Activated T-cell treated with anti-CD3 and anti-CD28 coated beads, Interleukin-2, amount 50 U/mL, for 24 hours (primary cell): ENCODE results near the gene ARHGAP24.

Experiments
- DNase-seq: peaks from one replicate; pipeline ENCODE4 v3.0.0-alpha.2; 2020
- H3K27ac Mint-ChIP-seq: 2 replicates; pipeline ENCODE4 v1.8.0; 2020; ENCODE audit warnings: mild to moderate bottlenecking, mixed read lengths
- H3K27me3 Mint-ChIP-seq: 2 replicates; pipeline ENCODE4 v1.8.0; 2020; ENCODE audit warnings: mixed read lengths
- H3K36me3 Mint-ChIP-seq: 2 replicates; pipeline ENCODE4 v1.8.0; 2020; ENCODE audit warnings: low read depth, mixed read lengths
- H3K4me1 Mint-ChIP-seq: 2 replicates; pipeline ENCODE4 v1.8.0; 2020; ENCODE audit warnings: low read depth, mixed read lengths
- H3K4me3 Mint-ChIP-seq: 2 replicates; pipeline ENCODE4 v1.8.0; 2020; ENCODE audit warnings: mild to moderate bottlenecking, moderate library complexity, mixed read lengths
- H3K9me3 Mint-ChIP-seq: 2 replicates; pipeline ENCODE4 v1.8.0; 2020; ENCODE audit warnings: mixed read lengths

The ARHGAP24 gene

DNA sequence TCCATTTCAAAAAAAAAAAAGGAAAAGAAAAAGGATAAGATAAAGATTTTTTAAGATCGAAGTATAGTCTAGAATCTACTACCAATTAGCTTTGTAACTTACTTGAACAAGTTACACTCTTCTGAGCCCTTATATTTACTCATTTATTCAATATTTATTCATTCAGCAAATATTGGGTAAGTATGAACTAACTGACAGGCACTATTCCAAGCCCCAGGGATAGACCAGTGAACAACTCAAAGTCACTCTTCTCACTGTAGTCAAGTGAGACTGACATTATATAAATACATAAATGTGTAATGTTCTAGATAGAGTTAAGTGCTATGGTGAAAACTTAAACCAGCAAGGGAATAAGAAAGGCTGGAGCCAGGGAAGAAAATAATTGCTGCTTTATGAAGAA lies 131.6 kb downstream of the ARHGAP24 start:
- Mint-ChIP-seq H3K4me1 (peaks cover 8% of the 10 kb centered on the region), H3K4me3 (no peak overlapping the region), H3K27me3 (no peaks in the 10 kb centered on the region), H3K36me3 (no peaks in the 10 kb centered on the region), H3K9me3 (no peaks in the 10 kb centered on the region), H3K27ac (no peak overlapping the region)
- DNase-seq, result no peak

DNA sequence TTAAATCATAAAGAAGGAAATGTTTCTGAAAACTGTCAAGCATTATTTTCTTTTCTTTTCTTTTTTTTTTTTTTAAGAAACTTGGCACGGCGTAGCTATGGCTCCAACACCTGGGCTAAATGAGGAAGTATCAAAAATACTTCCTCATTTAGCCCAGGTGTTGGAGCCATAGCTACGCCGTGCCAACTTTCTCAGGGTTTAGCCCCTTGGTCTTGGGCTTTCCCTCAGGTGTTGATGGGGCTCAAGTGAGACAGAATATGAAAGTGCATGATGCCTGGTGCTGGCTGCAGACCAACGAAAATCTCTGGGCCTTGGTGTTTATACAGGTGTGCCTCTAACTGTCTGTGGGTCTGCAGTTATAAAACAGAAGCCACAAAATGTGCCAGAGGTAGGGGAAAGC lies 132.7 kb downstream of the ARHGAP24 start:
- no peaks in the 10 kb centered on the region for H3K27me3 Mint-ChIP-seq
- no peaks in the 10 kb centered on the region for H3K9me3 Mint-ChIP-seq
- no peak for DNase-seq
- H3K36me3 Mint-ChIP-seq, result no peaks in the 10 kb centered on the region
- no peak overlapping the region for H3K27ac Mint-ChIP-seq
- H3K4me1 Mint-ChIP-seq, result peaks cover 8% of the 10 kb centered on the region
- no peak overlapping the region for H3K4me3 Mint-ChIP-seq

DNA sequence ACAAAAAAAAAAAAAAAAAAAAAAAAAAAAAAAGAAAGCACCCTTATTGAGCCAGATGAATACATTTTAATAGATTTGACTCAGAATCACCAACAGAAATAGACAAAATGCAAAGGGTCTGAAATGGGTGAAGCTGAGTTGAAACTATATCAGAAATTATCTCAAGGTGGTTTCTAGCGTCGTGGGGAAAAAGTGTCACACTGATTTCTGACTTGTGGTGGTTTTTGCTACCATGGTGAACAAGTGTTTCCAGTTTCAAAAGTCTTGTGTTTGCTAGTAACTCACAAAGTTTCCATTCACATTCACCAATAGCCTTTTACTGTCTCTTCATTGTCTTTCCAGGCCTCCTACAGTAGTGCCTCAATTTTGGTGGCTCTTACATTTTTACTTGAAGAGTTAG lies 135.5 kb downstream of the ARHGAP24 start:
- H3K27ac Mint-ChIP-seq, result peak overlapping the region; percentile 78

DNA sequence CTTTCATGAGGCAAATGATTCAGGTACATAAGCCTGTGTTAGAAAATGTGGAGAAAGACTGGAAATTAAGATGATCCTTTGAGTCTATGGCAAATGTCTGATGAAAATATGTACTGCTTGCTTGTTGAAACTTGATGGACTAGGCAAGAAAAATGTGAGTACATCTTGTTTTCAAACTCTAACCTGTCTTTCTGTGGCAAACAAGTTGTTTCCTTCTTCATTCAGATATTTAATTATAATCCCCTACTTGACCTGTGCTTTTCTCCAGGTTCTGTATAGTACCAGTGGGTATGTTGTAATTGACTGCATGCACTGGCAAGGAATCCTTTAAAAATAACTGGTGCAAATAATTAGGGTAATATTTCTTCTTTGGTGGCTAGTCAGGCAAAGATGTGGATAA lies 136.7 kb downstream of the ARHGAP24 start:
- peaks cover 8% of the 10 kb centered on the region for H3K4me1 Mint-ChIP-seq
- no peaks in the 10 kb centered on the region for H3K27me3 Mint-ChIP-seq
- H3K36me3 Mint-ChIP-seq, result no peaks in the 10 kb centered on the region
- no peak overlapping the region for H3K27ac Mint-ChIP-seq
- H3K9me3 Mint-ChIP-seq, result no peaks in the 10 kb centered on the region
- no peak overlapping the region for H3K4me3 Mint-ChIP-seq
- no peak for DNase-seq

More for the DNA sequence above, 135.5 kb downstream of the ARHGAP24 start:
- H3K9me3 Mint-ChIP-seq, result no peaks in the 10 kb centered on the region
- H3K4me3 Mint-ChIP-seq, result no peak overlapping the region
- H3K36me3 Mint-ChIP-seq, result no peaks in the 10 kb centered on the region
- H3K4me1 Mint-ChIP-seq, result peaks cover 8% of the 10 kb centered on the region
- no peak for DNase-seq
- no peaks in the 10 kb centered on the region for H3K27me3 Mint-ChIP-seq

DNA sequence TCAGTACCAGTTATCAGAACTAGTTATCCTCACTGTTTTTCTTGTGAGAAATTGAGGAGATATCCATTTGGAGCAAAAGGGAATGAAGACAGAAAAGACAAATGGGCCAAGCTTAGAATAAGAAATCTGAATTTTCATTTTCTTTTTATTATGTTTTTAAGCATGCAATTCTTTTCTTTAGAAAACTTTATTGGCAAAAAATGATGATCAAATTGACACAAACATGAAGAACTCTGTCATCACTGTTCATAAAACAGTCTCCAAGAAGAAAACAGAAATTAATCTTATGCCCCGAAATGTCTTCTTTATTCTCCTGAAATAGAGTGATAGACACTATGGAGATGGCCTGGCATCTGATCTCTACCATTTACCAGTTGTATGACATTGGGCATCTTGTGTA lies 139.0 kb downstream of the ARHGAP24 start:
- Mint-ChIP-seq H3K36me3 (no peaks in the 10 kb centered on the region), H3K4me3 (no peak overlapping the region), H3K27me3 (no peaks in the 10 kb centered on the region), H3K9me3 (no peaks in the 10 kb centered on the region), H3K4me1 (peaks cover 4% of the 10 kb centered on the region), H3K27ac (no peak overlapping the region)
- DNase-seq, result no peak

DNA sequence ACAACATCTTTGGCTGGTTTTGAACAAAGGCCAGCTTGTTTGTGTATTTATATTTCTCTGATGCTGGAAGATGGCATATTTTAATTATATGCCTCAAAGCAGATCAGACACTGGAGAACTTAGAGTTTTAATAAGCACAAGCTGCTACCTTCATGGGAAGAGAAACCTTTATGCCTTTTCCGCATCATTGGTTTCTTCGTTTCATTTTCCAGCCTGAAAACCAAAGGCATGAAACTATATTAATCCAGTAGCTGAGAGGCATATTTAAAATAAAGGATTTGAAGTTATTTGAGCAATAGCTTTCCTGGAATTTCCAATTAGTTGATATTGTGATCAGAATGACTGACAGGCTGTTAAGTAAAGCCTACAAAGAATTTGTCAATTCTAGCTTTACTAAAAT lies 141.0 kb downstream of the ARHGAP24 start:
- Mint-ChIP-seq H3K27ac (no peak overlapping the region), H3K27me3 (no peaks in the 10 kb centered on the region), H3K4me1 (peaks cover 1% of the 10 kb centered on the region)

DNA sequence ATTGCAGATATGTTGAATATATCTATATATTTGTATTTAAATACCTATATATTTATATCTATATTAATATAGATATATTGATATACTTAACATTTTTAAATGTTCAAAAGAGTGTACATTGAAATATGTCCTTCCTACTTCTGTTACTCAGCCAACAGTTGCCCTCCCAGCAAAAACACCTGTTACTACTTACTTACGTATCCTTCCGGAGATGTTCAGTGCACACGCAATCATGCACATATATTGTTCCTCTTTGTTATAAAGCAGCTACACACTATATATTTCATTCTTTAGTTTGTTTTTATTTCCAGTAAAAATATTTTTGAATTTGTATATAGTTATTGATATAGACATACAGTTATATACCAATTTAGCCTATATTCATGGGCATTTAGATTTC lies 142.3 kb downstream of the ARHGAP24 start:
- H3K27ac Mint-ChIP-seq, result no peak overlapping the region
- DNase-seq, result no peak
- H3K4me3 Mint-ChIP-seq, result no peak overlapping the region
- H3K4me1 Mint-ChIP-seq, result no peaks in the 10 kb centered on the region
- peaks cover 7% of the 10 kb centered on the region for H3K9me3 Mint-ChIP-seq
- no peaks in the 10 kb centered on the region for H3K36me3 Mint-ChIP-seq
- H3K27me3 Mint-ChIP-seq, result no peaks in the 10 kb centered on the region

More for the DNA sequence above, 141.0 kb downstream of the ARHGAP24 start:
- H3K9me3 Mint-ChIP-seq, result peaks cover 7% of the 10 kb centered on the region
- H3K36me3 Mint-ChIP-seq, result no peaks in the 10 kb centered on the region
- DNase-seq, result no peak
- H3K4me3 Mint-ChIP-seq, result no peak overlapping the region

DNA sequence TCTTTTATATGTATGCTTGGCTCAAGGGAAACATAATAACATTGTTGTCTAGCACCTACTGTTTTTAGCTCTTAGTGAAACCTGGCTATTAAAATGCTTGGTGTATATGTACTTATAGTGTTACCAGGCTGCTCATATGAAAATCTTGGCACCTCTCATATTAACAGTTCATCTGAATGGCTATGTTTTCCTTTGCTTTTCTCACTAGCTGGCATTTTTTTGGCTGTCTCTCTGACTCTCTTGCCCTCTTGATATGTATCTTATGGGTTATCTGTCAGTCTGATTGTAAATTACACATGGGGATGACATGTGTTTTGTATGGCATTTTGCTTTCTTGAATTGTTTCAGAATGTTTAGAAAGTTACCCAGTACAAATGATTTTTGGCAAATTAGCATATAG lies 158.0 kb downstream of the ARHGAP24 start:
- peaks cover 11% of the 10 kb centered on the region for H3K9me3 Mint-ChIP-seq
- no peaks in the 10 kb centered on the region for H3K27me3 Mint-ChIP-seq
- no peaks in the 10 kb centered on the region for H3K36me3 Mint-ChIP-seq
- H3K4me3 Mint-ChIP-seq, result no peak overlapping the region
- no peak for DNase-seq
- H3K27ac Mint-ChIP-seq, result no peak overlapping the region
- H3K4me1 Mint-ChIP-seq, result no peaks in the 10 kb centered on the region

DNA sequence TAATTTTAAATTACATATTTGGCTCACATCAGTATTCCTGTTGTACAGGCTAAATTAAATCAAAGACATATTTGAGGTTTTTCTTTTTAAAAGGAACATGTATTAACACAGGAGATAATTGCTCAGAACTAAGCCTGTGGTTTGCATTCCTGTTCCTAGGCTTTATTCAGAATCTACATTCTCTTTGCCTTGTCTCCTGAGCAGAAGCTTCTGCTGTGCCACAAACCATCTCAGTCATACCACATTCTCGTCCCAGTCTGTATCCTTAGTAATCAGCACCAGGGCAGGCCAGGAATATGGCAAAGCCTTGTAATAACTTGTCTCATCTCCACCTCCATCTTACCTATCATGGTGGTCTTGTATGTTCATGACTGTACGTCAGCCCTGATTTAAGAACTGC lies 162.8 kb downstream of the ARHGAP24 start:
- no peaks in the 10 kb centered on the region for H3K27me3 Mint-ChIP-seq
- H3K4me3 Mint-ChIP-seq, result no peak overlapping the region
- no peak overlapping the region for H3K27ac Mint-ChIP-seq
- no peaks in the 10 kb centered on the region for H3K9me3 Mint-ChIP-seq
- no peak for DNase-seq
- H3K4me1 Mint-ChIP-seq, result no peaks in the 10 kb centered on the region
- no peaks in the 10 kb centered on the region for H3K36me3 Mint-ChIP-seq

DNA sequence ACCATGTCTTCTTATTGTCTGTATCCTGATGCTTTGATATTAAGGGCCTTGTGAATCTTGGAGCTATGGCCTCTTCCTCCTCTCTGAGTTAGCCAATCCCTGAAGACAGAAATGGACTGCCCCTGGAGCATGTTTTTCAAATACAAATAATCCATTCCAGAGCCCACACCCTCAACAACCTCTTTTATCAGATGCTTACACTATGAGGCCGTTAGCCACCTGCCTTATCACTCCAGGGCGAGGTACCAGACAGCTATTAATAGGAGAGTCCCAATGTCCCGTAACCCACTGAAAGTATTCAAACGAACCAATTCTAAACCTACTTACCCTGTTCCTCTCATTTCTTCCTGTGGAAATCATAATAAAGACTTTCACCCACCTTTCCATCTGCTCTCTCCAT lies 165.0 kb downstream of the ARHGAP24 start:
- Mint-ChIP-seq H3K9me3 (no peaks in the 10 kb centered on the region), H3K27me3 (no peaks in the 10 kb centered on the region), H3K4me3 (no peak overlapping the region), H3K36me3 (no peaks in the 10 kb centered on the region), H3K27ac (no peak overlapping the region), H3K4me1 (no peaks in the 10 kb centered on the region)
- no peak for DNase-seq

DNA sequence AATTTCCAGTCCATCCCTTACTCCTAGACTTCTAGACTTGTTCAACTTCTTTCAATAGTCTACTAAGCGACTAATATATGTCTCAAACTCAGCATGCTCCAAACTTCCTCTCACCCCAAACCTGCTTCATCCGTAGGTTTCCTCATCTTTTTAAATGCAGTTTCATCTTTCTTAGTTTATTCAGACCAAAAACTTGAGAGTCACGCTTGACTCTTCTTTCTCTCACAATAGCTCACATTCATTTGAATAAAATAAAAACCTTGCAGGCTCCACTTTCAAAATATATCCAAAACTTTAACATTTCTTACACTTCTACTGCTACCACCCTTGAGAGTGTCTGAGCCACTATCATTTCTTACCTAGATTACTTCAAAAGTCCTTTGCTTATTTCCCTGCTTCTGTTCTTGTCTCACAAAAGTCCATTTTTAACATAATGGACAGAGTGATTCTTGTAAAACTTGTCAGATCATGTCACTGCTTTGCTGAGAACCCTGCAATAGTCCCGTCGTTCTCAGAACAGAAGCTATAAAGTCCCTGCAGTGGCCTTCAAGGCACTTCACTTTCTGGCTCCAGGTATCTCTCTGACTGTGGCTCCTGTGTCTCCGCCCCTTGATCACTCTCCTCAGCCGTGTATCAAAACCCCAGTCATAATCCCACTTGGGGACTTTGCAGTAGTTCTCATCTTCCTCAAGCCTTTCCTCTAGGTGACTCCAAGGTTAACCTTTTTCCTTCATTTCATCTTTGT lies 167.6 kb downstream of the ARHGAP24 start:
- Mint-ChIP-seq H3K9me3 (no peaks in the 10 kb centered on the region), H3K4me1 (no peaks in the 10 kb centered on the region), H3K27me3 (no peaks in the 10 kb centered on the region), H3K36me3 (no peaks in the 10 kb centered on the region), H3K27ac (no peak overlapping the region), H3K4me3 (no peak overlapping the region)
- no peak for DNase-seq

DNA sequence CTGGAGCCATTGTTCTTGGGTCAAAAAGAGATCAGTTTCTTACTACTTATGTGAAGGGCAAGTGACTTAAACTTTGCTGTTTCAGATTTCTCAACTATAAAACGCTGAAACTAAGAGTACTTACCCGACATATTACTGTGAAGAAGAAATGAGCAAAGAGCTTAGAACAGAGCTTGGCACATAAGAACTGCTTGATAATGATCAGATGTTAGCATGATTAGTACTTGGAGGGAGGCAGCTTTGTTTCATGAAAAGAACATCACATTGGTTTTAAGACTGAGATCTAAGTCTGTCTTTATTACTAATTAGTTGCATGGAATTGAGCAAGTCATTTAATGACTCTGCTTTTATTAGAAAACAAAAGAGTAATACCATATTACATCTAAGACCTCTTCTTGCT lies 169.1 kb downstream of the ARHGAP24 start:
- H3K4me1 Mint-ChIP-seq, result no peaks in the 10 kb centered on the region
- H3K4me3 Mint-ChIP-seq, result no peak overlapping the region

DNA sequence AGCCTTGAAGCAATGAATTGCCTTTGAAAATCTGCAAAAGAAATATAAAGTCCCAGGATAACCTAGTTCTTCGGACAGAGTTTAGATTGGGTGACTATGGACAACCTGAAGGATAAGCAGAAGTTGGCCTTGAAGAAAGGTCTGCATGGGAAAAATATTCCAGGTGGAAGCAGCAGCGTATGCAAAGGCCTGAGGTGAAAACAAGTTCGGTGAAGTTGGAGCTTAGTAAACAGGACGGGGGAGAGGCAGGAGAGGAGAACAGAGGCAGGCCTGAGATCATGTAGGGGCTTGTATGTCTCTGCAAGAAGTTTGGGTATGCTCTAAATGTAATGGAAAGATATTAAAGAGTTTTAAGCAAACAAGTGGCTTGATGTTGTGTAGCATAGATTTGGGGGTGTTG lies 176.0 kb downstream of the ARHGAP24 start:
- H3K27ac Mint-ChIP-seq, result no peak overlapping the region
- no peaks in the 10 kb centered on the region for H3K36me3 Mint-ChIP-seq
- H3K27me3 Mint-ChIP-seq, result no peaks in the 10 kb centered on the region
- H3K9me3 Mint-ChIP-seq, result no peaks in the 10 kb centered on the region
- no peak overlapping the region for H3K4me3 Mint-ChIP-seq
- H3K4me1 Mint-ChIP-seq, result no peaks in the 10 kb centered on the region
- DNase-seq, result no peak

More for the DNA sequence above, 169.1 kb downstream of the ARHGAP24 start:
- Mint-ChIP-seq H3K36me3 (no peaks in the 10 kb centered on the region), H3K27me3 (no peaks in the 10 kb centered on the region), H3K9me3 (no peaks in the 10 kb centered on the region), H3K27ac (no peak overlapping the region)
- DNase-seq, result no peak

DNA sequence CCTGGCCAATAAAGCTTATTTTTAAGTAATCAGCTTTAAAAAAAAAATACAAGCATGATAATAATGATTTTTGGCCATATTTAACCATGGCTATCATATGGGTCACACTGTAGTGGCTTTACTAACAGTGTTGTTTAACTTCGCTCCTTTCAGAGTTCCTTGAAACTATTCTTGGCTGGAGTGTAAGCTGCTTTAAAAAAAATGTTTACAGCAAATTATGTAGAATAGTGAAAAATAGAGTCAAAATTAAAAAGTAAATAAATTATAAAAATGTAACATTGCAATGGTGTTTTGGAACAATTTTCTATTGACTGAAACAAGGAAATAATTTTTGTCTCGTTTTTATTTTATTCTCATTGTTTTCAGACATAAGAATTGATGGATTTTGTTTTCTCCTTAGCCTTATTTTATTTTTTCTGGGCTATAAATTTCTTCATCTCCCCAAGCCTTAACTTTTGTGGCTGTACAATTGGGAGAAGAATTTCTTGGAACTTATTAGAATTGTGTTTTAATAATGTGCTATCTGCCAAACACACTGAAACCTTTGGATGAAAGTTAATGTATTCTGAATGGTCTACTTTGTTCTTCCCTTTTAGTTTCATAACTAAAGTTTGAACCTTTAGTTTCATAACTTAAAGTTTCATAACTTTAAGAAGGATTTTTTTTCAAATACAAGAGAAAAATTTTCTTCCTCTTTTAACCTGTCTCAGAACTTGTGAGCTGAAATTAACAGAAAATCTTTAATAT lies 182.0 kb downstream of the ARHGAP24 start:
- no peak overlapping the region for H3K27ac Mint-ChIP-seq
- H3K9me3 Mint-ChIP-seq, result no peaks in the 10 kb centered on the region
- no peaks in the 10 kb centered on the region for H3K4me1 Mint-ChIP-seq
- DNase-seq, result no peak
- H3K4me3 Mint-ChIP-seq, result no peak overlapping the region
- no peaks in the 10 kb centered on the region for H3K36me3 Mint-ChIP-seq
- no peaks in the 10 kb centered on the region for H3K27me3 Mint-ChIP-seq

DNA sequence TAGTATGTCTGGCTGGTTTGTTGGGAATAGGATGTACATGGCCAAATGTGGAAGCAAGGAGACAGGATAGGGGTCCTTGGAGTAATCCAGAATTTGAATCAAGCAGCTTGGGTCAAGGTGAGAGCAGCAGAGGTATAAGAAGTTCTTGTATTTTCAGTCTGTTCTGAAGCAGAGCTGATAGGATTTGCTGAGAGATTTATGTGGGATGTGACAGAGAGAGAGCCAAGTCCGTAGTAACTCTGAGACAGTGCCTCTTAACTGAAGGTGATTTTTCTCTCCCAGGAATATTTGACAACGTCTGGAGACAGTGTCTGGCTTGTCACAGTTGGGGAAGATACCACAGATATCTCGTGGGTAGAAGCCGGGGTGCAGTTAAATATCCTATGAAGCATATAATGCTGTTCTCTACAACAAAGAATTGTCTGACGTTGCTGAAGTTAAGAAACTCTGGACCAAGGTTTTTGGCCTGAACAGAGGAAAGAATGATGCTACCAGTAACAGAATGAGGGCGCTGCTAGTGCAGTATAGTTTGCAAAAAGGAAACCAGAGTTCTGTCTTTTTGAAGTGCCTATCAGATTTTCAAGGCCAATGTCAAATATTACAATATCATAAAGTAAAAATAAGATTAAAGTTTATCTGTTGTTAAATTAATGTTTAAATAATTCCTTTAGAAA lies 184.0 kb downstream of the ARHGAP24 start:
- Mint-ChIP-seq H3K27ac (no peak overlapping the region), H3K4me1 (no peaks in the 10 kb centered on the region), H3K36me3 (no peaks in the 10 kb centered on the region), H3K4me3 (no peak overlapping the region), H3K9me3 (no peaks in the 10 kb centered on the region), H3K27me3 (no peaks in the 10 kb centered on the region)
- DNase-seq, result no peak
